GM13976 (cell line): ENCODE measurements around the gene GTPBP2.
"Not testable (repeated sequence)": the region's sequence is repeated elsewhere in the genome, so short reads cannot be mapped to it uniquely, and the experiment has no call there.

Experiments used
- DNase-seq: peaks from one replicate; pipeline ENCODE4 v3.0.0; 2012; ENCODE audit warnings: low spot score
- in situ Hi-C: fragments of 300-500 bp; cut with MboI; formaldehyde crosslinking; loops from one replicate; pipeline ENCODE4 v1.12.0; 2022; ENCODE audit warnings: low sequenced_read_pairs, mixed read lengths, inconsistent platforms; ENCODE audit not compliant: unreplicated experiment
- TF ChIP-seq, protein P1 (sequence below): IDR thresholded peaks from 2 replicates; pipeline ENCODE4 v1.5.1; 2012; ENCODE audit warnings: borderline replicate concordance, mild to moderate bottlenecking; ENCODE audit not compliant: insufficient read depth; ENCODE audit errors: extremely low read depth, missing control alignments, control extremely low read depth

GTPBP2 gene

DNA sequence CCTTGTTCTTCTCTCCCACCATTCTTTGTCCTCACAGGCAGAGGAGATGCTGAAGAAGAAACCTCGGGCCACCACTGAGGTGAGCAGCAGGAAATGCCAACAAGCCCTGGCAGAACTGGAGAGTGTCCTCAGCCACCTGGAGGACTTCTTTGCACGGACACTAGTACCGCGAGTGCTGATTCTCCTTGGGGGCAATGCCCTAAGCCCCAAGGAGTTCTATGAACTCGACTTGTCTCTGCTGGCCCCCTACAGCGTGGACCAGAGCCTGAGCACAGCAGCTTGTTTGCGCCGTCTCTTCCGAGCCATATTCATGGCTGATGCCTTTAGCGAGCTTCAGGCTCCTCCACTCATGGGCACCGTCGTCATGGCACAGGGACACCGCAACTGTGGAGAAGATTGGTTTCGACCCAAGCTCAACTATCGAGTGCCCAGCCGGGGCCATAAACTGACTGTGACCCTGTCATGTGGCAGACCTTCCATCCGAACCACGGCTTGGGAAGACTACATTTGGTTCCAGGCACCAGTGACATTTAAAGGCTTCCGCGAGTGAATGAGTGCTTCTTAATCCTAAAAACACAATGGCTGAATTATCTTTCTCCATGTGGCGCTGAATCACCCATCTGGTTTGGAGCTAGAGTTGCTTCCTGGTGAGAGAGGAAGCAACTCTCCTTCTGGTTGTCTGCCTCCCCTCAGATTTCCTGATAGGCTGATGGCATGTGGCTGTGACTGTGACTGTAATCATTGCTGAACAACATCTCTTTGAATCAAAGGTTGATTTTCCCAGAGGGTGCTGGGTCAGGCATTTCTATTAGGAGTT, 11.1 kb upstream of the GTPBP2 start:
- in situ Hi-C loops, result no loop called here
- TF ChIP-seq, protein P1, sequence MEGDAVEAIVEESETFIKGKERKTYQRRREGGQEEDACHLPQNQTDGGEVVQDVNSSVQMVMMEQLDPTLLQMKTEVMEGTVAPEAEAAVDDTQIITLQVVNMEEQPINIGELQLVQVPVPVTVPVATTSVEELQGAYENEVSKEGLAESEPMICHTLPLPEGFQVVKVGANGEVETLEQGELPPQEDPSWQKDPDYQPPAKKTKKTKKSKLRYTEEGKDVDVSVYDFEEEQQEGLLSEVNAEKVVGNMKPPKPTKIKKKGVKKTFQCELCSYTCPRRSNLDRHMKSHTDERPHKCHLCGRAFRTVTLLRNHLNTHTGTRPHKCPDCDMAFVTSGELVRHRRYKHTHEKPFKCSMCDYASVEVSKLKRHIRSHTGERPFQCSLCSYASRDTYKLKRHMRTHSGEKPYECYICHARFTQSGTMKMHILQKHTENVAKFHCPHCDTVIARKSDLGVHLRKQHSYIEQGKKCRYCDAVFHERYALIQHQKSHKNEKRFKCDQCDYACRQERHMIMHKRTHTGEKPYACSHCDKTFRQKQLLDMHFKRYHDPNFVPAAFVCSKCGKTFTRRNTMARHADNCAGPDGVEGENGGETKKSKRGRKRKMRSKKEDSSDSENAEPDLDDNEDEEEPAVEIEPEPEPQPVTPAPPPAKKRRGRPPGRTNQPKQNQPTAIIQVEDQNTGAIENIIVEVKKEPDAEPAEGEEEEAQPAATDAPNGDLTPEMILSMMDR, result no peak
- no peak for DNase-seq

DNA sequence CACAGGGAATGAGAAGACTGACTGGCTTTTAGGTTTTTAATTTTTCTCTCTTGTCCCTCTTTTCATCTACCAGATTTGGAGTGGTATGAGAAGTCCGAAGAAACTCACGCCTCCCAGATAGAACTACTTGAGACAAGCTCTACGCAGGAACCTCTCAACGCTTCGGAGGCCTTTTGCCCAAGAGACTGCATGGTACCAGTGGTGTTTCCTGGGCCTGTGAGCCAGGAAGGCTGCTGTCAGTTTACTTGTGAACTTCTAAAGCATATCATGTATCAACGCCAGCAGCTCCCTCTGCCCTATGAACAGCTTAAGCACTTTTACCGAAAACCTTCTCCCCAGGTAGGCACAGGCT, 7.2 kb upstream of the GTPBP2 start:
- in situ Hi-C loops, result no loop called here
- DNase-seq, result no peak
- TF ChIP-seq, protein P1, result no peak

DNA sequence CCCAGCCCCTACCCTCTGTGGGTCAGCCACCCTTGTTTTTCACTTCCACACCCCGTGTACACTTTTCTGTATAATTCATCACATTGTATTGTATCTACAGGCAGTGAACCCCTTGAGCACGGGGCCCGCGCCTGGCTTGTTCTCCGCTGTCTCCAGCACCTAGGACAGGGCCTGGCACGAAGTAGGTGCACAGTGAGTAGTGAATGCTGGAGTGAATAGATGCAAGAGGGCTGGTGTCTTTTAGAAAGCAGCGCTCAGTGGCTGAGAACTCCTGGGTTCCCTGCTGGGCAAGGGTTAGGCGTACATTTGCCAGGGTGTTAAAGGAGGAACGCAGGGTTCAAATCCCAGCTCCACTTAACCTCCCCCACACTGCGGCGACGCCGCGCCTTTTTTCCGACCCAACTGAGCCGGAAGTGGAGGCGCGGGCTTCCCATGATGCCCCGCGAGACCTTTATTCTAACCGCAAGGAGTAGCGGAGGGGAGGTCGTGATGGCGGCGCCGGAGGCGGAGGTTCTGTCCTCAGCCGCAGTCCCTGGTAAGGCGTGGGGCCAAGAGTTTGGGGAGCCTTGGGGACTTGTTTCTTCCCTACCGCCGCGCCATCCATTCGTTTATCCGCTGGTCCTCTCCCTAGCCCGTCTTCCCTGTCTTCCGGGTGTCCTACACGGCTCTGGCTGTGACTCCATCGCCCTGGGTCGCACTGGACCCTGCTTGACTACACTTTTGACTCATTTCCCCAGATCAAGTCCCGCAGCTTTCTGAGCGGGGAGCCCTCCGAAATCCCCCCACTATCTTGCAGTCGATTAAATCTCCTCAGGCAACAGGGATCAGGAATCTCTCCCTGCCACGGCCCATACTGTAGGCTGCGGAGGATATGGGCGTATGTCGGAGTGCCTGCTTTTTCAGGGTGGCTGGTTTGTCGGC, 6.6 kb upstream of the GTPBP2 start, which contains the start of gene MAD2L1BP:
MAD2L1BP (plus strand) TSS at position 454 of the 921 bp plus-strand sequence; CDS start at position 490, 36 bp downstream.
- TF ChIP-seq, protein P1, result no peak
- DNase-seq, result peak; percentile 85
- in situ Hi-C loops, result no loop called here

DNA sequence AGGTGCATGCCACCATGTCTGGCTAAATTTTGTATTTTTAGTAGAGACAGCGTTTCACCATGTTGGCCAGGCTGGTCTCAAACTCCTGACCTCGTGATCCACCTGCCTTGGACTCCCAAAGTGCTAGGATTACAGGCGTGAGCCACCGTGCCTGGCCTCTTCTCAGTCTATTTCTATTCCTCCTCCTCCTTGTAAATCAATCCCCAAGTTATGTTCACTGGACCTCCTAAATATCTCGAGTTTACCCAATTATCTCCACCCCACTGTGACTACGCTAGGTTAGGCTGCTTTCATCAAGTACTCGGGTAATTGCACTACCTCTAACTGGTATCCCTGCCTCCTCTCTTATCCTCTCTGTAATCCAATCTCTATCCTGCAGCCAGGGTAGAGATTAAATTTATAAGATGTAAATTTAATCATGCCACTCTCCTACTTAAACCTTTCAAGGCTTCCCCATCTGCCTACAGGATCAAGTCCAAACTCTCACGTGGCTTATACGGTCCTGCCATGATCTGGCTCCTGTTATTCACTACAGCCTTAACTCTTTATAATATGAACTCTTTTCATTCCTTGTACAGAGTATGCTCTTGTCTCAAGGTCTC, 5.7 kb upstream of the GTPBP2 start:
- no peak for DNase-seq
- in situ Hi-C loops, result no loop called here
- TF ChIP-seq, protein P1, result no peak

DNA sequence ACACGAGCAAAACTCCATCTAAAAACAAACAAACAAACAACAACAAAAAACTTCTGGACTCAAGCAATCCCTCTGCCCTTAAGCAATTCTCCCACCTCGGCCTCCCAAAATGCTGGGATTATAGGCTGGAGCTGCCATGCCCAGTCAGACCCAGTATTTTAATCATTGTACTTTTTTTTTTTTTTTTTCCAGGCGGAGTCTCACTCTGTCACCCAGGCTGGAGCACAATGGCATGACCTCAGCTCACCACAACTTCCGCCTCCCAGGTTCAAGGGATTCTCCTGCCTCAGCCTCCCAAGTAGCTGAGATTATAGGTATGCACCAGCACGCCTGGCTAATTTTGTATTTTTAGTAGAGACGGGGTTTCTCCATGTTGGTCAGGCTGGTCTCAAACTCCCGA, 3.9 kb upstream of the GTPBP2 start:
- DNase-seq, in situ Hi-C loops: not testable (repeated sequence)

DNA sequence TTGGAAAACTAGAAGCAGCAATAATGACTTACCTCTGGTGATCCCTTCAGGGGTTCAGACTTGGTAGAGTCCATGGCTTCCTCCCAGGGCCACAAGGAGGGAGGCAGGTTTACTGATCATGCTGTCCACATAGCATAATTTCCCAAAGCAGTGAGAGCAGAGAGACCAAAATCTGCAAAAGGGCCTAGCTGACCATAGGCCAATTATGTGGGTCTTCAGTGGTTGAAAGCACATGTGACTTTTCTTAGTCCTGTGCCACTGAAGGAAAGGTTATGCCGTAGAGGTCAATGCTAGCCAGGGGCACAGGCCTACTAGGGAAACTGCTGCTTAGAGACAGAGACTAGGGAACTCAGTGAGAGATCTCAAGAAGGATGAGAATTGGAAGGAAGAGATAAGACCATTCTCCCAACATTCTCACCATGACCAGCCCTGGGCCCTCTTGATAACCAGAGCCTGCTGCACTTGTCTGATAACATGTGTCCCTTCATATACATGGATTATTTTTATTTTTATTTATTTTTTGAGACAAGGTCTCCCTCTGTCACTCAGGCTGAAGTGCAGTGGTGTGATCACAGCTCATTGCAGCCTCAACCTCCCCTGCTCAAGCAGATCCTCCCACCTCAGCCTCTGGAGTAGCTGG, 2.0 kb upstream of the GTPBP2 start:
- in situ Hi-C loops, result no loop called here
- DNase-seq, result no peak
- TF ChIP-seq, protein P1, result no peak
